Measurements from ENCODE around the gene ITPR3. TPM values are rescaled to one million over a fixed set of nuclear protein-coding genes. Genes with fewer than 3 reads are reported as not detected.

ITPR3 gene
- total and polyA plus RNA-seq, 2 donors (not counting 3 experiments of a cell fraction or from before 2014, with no cell fraction given) = 28.8 to 52.2 TPM

DNA sequence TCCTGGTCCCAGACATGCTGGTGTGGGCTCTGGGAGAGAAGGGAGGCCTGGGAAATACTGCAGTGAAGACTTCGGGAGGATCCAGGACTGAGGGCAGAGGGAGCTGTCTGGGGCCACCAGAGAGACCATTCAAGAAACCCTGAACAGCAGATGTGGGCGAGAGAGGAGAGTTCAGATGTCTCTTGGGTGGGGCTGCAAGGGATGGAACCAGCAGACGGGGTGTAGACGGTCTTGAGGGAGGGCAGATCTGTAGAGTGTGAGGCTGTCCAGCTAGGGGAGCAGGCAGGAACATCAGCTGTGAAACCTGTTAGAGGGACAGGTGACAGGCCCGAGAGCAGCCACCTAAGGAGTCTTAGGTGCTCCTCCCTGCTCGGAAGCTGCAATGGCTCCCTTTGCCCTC is 38.9 kb downstream of the ITPR3 start:
- Histone ChIP-seq H4K20me1 (replicated peaks; ENCODE audit: control insufficient read depth, extremely low read depth, insufficient read depth, low read length) (no peaks in the 10 kb centered on the region), H3K4me2 (ENCODE audit: insufficient read depth, low read length) (no peak overlapping the region), H3K36me3 (ENCODE audit: control insufficient read depth in 2 of 2, extremely low read depth in 1 of 2, insufficient read depth in 2 of 2, low read length in 2 of 2) (peaks cover 0 to 16% of the 10 kb centered on the region in 2 experiments), H3K4me1 (ENCODE audit: control insufficient read depth, extremely low read depth, insufficient read depth, low read length) (no peaks in the 10 kb centered on the region), H3K9me1 (replicated peaks; ENCODE audit: control insufficient read depth, extremely low read depth, insufficient read depth, low read length) (no peaks in the 10 kb centered on the region), H3K4me3 (replicated peaks in 1 of 3; ENCODE audit: insufficient read depth in 1 of 3, low read depth in 1 of 3, low read length in 3 of 3) (no peak overlapping the region), H2AFZ (ENCODE audit: low read depth, low read length) (no peak overlapping the region), H3K27ac (ENCODE audit: insufficient read depth, low read depth, low read length) (no peak overlapping the region), H3K9me3 (replicated peaks; ENCODE audit: control insufficient read depth, insufficient read depth, low read length) (no peaks in the 10 kb centered on the region), H3K79me2 (ENCODE audit: control insufficient read depth, insufficient read depth, low read length) (no peaks in the 10 kb centered on the region), H3K27me3 (ENCODE audit: control insufficient read depth in 2 of 2, insufficient read depth in 2 of 2, low read length in 2 of 2) (no peaks in the 10 kb centered on the region), H3K9ac (replicated peaks; ENCODE audit: extremely low read depth, insufficient read depth, low read length) (no peak overlapping the region)
- TF ChIP-seq GATA2 (IDR thresholded peaks at IDR 0.05; ENCODE audit: insufficient read depth, insufficient read length, low read depth, low read length) (no peak), MYC (IDR thresholded peaks at IDR 0.05; ENCODE audit: low read depth, low read length) (no peak), FOS (IDR thresholded peaks at IDR 0.05; ENCODE audit: borderline replicate concordance, insufficient read depth, low read length) (no peak), CTCF (IDR thresholded peaks at IDR 0.05; ENCODE audit: extremely low read depth in 1 of 2, insufficient read depth in 1 of 2, low read depth in 1 of 2, low read length in 2 of 2) (no peak), POLR2A (IDR thresholded peaks at IDR 0.05; ENCODE audit: low read depth, low read length) (no peak), JUN (IDR thresholded peaks at IDR 0.05; ENCODE audit: borderline replicate concordance, insufficient read depth, insufficient read length, low read depth) (no peak), POLR2AphosphoS5 (IDR thresholded peaks at IDR 0.05; ENCODE audit: insufficient read depth, low read depth, low read length) (no peak), EZH2 (IDR thresholded peaks at IDR 0.05; ENCODE audit: borderline replicate concordance, low read depth, low read length, severe bottlenecking) (no peak)
- TF ChIP-seq, protein P1, sequence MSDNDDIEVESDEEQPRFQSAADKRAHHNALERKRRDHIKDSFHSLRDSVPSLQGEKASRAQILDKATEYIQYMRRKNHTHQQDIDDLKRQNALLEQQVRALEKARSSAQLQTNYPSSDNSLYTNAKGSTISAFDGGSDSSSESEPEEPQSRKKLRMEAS (IDR thresholded peaks at IDR 0.05; ENCODE audit: insufficient read depth, insufficient read length) = no peak
- DNase-seq (ENCODE audit: low read depth, low spot score) (no peak), FAIRE-seq (no peak)
- CTCF ChIA-PET = no interaction called here
- dilution Hi-C loops (cut with MboI; ENCODE audit: extremely low pct_ligation_motif_present, low sequenced_read_pairs) = no loop called here
- intact Hi-C loops (cut with micrococcal nuclease) = no loop called here
- POLR2A ChIA-PET = no interaction called here
- BruUV-seq (replicated peaks) = no TSS peak

All from endothelial cell of umbilical vein (primary cell).